Mucosa of gallbladder (tissue), 1 donor: ENCODE measurements around the gene ABCG4. TPM values are rescaled to one million over a fixed set of nuclear protein-coding genes. Genes with fewer than 3 reads are reported as not detected.
"Not testable (repeated sequence)": the region's sequence is repeated elsewhere in the genome, so short reads cannot be mapped to it uniquely, and the experiment has no call there.

ENCODE experiments used
- DNase-seq: peaks from one replicate; pipeline ENCODE4 v3.0.0-alpha.2; 2020; ENCODE audit warnings: low spot score
- total RNA-seq: library from RNA; stranded (reverse); gene quantifications from one replicate; pipeline ENCODE4 v1.2.1, GENCODE V29; 2021
- donor health status: DM: no; HTN: no; CAD: no.

The ABCG4 gene
- 0.17 TPM for total RNA-seq

DNA sequence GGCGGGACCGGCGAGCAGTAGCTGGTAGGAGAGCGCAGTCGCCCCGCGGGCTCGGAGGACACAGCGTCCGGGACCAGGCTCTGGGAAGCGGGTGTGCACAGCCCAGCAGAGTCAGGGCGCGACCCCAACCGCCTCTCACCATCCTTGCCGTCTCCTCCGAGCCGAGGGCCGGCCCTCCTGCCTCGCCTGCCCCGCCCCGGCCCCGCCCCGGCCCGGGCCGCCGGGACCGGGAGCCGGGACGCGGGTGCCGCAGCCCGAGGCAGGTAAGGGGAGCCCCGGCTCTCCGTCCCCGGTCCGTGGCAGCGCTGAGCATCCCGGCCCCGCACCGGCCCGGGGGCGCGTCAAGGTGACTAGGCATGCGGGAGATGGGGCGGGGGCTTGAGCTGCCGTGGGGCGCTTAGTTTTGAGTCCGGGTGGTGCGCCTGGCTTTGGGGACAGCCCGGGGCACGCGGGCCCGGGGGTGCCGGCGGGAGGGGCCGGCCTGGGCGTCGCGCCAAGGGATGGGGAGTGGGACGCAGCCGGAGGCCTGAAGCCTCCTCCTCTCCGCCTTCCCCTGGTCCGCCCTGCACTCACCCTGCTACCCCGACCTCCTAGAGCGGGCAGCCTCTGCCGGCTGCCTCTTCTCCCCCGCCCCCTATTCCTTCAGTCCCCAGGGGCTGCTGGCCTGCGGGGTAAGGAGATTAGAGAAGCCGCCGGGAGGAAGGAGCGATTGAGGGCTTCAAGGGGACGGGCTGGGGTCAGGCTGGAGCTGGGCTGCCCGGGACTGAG is at the start of gene ABCG4:
TSS of gene ABCG4 (plus strand) at position 35 of the 768 bp plus-strand sequence. CDS start 914 bp downstream, outside the sequence.
- DNase-seq, result no peak

DNA sequence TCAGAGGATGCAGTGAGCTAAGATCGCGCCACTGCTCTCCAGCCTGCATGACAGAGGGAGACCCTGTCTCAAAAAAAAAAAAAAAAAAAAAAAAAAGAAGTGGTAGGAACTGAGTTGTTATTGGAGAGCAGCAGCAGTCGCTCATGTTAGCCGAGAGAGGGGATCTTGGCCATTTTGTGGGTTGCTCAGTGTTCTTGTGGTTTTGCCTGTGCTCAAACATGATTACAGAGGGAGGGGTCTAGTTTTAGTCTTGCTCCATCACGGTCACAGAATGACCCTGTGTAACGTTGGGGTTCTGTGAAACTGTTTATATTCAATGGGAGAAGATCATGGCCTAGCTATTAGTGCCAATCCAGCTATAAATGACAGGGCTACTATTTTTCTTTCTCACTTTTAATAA is 49.1 kb upstream of the ABCG4 start:
- no peak for DNase-seq

DNA sequence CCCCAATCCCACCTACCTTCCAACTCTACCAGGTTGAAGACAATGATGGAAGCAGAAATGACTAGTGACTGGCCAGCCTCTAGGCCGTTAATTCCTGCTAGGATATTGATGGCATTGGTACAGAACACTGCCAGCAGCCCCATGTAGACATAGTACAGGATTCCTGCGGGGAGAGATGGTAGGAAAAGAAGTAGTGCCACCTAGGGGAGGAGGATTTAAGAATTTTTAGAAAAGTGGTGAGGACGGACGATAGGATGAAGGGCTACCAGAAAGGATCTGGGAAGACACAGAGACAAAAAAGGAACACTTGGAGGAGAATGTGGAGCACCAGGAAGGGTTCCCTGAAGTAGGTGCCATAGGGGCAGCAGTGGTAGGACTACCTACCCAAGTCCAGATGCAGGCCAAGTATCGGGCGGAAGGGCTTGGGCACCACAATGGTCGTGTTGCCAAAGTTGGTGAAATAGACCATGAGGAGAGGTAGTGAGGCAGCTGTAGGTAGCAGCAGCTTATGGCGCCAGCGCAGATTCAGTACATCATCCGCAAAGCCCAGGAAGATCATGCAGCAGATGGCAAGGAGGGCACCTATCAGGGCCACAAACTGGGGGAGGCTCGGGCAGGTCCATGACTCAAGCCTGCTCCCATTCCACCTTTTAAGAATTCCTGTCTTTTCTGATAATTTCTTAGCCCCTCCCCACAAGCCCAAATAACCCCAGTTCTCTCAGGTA is 48.4 kb upstream of the ABCG4 start:
- DNase-seq, result no peak

DNA sequence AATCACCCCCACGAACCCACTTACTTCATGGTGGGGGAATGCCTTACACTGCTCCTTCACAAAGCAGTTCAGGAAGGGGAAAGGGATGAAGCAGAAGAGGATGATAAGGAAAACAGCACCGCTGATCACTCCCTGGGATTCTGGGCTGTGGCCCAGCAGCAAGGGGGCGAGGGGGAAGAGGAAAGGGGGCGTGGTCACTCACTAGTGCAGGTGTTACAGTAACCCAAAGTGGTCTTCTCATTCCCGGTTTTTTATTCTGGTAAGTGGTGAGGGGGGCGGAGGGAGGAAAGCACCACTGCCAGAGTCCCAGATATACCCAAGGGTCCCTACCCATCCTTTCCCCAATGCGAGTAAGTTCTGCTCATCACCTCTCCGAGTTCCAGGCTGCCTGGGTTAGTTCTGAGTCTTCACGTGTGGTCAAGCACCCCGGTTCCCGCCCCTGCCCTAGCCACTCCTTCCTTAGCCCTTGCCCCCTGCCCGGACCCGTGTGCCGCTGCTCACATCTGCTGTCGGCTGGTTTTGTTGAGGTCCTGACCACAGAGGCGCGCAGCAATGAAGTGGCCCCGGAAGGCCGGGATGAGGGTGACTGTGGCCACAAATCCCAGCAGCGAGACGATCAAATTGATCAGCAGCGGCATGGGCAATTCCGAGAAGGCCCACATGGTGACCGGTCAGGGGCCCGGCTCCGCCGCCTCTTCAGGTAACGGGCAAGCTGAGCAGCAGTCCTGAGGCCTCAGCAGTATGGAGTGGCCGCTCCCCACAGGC is 47.7 kb upstream of the ABCG4 start:
- no peak for DNase-seq

DNA sequence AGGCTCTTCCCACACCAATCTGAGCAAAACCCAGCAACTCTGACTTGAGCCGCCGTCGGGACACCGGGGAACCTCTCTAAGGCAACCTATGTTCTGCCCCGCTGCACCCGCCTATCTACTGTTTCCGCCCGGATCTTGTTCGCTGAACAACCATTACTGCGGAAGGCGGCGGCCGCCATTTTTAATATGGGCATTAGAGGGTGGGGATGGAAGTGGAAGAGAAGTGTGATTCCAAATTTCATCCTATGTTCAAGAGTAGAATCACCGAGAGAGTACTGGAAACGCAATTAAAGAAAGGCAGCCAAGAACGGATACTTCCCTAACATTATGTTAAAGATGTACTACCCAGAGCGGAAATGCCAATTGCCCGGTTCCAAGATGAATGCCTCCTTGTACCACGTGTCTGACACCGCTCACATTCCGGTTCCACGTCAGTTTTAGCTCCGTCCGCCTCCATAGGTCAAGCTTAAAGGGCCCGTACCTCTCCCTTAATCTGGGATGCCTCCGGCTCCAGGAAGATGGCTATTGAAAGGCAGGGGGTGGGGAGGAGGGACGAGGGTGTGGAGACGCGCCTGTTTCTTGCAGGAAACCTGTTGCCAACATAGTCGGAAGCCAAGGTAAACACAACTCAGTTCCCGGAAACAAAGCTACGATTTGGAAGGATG is 47.0 kb upstream of the ABCG4 start, which contains the start of gene DPAGT1:
TSS of gene DPAGT1 (minus strand) at position 95 of the 665 bp plus-strand sequence. CDS start 198 bp downstream, outside the sequence.
- peak; percentile 94 for DNase-seq

DNA sequence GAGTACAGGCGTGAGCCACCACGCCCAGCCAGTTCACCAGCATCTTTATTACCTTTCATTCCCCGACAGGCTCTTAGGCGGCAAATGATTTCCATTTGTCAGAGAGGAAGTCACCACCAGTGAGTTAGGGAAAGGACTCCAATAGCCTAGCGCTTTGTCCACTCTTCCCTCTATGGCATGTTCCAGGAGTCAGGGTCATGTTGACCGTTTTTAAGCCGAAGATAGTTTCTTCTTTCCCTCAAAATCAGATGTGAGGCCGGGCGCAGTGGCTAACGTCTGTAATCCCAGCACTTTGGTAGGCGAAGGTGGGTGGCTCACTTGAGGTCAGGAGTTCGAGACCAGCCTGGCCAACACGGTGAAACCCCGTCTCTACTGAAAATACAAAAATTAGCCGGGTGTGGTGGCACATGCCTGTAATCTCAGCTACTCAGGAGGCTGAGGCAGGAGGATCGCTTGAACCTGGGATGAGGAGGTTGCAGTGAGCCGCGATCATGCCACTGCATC is 45.6 kb upstream of the ABCG4 start:
- DNase-seq, result not testable (repeated sequence)

DNA sequence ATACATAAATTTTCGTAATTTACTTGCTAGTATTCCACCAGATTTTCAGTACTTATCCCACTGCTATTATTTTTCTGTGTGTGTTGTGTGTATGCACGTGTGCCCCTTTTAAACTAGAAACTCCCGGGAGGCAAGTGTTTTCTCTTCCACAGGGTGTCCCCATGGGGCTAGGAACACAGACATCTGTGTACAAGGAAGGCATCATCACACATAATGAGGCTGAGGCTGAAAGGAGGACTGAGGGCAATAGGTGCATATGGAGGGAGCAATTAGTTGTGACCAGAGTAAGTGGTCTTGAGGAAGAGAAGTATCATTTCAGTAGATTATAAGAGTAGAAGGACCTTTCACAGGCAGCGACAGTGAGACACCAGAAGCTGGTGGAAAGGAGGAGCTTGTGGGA is 45.1 kb upstream of the ABCG4 start:
- no peak for DNase-seq

DNA sequence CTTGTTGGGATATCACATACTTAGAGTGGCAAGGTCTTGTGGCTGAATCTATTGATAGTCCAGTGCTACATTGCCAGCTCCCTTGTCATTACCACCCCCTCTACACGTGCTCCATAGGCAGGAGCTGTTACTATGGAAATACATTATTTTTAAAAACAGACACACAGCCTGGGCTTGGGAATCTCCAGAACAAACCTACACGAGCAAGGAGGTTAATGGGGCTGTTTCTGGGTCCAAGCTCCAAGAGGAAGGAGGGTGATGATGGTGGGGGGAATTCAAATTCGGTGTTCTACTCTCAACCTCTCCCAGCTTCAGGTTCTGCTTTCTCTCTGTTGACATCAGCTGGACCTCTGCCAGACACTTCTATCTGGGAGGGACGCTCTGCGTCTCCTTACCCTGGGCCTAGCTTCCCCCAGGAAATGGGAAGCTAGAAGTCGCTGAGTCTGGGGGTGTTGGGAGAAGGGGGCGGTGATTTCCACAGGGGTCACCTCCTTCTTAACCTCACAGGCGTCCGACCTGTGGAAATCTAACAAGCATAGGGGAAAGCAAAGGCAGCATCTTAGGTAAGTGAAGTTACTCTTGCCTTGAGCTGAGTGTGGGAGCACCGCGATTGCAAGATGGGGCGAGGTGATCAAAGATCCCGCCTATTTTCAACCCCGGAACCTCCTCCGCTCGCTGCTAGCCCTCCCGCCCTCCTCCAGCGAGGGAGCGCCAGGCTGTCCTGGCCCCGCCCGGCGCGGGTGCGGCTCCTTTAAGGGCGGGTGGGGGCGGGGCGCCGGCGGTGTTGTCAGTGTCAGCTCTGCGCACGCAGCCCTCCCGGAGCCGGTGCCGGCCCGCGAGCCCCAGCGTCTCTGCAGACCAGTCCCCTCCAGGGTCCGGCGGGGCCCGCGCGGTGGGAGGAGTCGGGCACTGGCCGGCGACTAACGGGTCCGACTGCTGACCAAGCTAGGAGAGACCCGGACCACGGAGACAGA is 42.0 kb upstream of the ABCG4 start, which contains the start of gene C2CD2L:
TSS of gene C2CD2L (plus strand) at position 781 of the 974 bp plus-strand sequence. CDS start 398 bp downstream, outside the sequence.
- DNase-seq, result peak; percentile 87

DNA sequence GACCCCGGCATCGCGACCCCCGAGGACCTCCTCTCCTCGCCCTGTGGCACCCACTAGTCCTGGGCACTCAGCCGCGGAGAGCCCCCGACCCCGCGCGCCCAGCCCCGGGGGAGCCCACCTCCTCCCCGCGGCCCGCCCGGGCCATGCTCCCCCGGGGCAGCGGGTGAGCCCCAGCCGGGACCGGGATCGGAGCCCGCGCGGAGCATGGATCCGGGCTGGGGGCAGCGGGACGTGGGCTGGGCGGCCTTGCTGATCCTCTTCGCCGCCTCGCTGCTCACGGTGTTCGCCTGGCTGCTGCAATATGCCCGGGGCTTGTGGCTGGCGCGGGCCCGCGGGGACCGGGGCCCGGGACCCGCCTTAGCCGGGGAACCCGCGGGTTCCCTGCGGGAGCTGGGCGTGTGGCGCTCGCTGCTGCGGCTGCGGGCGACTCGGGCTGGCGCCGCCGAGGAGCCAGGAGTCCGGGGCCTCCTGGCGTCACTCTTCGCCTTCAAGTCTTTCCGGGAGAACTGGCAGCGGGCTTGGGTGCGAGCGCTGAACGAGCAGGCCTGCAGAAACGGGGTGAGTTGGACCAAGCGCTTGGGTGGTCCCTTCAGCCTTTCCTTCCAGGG is 41.2 kb upstream of the ABCG4 start:
- DNase-seq, result no peak

DNA sequence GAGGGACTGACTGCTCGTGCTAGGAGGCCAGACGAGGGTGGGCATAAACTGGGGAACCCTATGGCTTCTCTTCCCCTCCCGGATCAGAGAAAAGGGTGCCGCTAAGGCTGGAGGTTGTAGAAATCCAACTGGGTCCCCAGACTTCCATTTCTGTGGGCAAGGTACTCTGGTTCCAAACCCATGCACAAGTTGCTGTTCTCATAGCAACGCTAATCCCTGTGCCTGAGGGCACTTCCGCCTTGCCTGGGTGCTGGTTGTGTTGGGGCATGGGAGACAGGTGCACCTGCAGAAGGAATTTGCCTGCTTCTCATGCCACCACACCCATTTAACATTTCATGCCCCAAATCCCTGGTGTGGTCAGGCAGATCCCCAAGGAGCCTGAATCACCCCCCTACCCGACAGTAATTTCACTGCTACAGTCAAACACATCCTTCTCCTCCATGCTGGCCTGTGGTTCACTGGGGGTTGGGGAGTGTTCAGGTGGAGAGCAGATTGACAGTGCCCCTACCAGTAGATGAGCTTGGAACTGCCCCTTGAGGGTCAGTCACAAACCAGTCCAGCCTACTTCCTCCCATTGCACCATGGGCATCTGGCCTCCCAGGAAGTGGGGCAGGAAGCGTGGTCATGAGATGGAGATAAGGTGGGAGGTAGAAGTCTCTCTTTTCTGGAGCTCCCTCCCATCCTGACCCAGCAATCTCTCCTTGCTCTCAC is 40.6 kb upstream of the ABCG4 start:
- no peak for DNase-seq

DNA sequence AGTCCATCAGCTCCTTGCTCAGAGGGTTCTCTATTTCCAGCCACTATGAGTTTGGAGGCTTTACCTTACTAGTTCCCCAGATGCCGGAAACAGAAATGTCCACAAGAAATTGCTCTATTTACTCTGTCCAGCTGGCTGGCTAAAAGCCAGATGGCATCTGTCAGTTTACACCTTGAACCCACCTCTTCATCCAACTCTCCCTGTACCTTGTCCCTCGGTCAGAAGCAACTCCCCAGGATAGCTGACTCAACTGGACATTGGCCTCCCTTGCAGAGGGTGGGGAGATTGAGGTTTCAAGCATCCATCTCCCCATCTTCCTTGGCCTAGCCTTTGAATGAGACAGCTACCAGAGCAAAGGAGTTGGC is 40.0 kb upstream of the ABCG4 start:
- DNase-seq, result no peak

DNA sequence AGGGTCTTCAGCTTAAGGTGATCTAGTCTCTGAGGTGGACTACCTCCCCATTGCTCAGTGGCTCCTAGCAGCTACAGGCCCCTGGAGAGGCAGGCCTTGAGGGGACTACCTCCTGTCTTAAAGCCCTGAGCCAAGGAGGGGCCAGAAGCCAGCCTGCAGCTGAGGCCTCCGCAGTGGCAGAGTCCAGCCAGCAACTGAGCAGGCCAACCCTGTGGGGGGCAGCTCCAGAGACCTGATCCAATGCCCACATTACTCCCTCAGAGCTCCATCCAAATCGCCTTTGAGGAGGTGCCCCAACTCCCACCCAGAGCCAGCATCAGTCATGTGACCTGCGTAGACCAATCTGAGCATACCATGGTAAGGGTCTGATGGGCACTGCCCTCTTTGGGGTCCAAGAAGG is 39.0 kb upstream of the ABCG4 start:
- DNase-seq, result no peak

DNA sequence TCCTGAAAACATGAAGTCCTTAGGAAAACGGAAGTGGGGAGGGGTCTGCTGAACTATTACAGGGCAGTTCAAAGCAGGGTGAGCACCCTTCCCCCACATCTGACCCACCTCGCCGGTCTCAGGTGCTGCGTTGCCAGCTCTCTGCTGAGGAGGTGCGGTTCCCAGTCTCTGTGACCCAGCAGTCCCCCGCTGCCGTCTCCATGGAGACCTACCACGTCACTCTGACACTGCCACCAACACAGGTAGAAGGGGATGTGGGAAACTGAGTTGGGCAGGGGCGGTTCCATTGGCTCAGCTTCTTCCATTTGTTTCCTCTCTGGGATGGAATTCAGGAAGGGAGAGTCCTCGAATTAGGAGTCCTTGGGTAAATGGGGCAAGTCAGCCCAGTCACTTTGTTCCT is 38.4 kb upstream of the ABCG4 start:
- DNase-seq, result no peak

DNA sequence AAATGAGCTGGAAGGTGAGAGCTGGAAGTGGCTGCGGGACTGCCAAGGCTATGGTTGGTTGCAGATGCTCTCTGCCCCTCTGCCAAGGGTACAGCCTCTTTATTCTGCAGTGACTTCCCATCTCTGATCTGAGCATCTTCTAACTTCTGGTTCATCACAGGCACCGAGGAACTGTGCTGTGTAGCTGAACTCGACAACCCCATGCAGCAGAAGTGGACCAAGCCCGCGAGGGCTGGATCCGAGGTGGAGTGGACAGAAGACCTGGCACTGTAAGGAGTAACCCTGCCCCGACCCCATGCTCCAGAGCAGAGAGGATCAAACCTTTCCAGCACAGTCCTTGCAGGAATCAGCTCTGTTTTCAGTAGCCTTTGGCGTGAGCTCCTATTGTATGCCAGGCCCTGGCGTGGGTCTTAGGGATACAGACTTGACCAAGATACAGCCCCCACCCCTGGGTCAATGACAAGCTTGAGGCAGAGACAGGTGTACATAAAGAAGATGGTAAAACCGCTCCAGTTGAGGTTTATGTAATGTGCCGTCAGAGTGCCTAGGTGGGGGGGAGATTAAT is 37.4 kb upstream of the ABCG4 start:
- no peak for DNase-seq

DNA sequence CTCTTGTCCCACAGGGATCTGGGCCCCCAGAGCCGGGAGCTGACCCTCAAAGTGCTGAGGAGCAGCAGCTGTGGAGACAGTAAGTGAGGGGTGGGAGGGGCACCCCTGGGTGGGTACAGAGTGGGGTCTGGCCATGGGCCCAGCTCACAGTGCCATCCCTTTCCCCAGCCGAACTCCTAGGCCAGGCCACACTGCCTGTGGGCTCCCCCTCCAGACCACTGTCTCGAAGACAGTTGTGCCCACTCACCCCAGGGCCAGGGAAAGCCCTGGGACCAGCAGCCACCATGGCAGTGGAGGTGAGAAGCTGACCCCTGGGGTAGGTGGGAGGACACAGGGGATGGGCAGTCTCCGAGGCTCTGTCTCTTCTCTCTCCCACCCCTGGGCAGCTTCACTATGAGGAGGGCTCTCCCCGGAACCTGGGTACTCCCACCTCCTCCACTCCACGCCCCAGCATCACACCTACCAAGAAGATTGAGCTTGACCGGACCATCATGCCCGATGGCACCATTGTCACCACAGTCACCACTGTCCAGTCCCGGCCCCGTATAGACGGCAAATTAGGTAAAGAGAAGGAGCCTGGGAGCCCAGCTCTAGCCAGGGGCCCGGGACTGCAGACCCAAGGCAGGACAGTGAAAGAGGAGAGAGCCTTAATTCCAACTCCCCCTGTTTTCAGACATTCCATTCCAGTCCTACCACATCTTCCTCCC is 36.4 kb upstream of the ABCG4 start:
- DNase-seq, result no peak

DNA sequence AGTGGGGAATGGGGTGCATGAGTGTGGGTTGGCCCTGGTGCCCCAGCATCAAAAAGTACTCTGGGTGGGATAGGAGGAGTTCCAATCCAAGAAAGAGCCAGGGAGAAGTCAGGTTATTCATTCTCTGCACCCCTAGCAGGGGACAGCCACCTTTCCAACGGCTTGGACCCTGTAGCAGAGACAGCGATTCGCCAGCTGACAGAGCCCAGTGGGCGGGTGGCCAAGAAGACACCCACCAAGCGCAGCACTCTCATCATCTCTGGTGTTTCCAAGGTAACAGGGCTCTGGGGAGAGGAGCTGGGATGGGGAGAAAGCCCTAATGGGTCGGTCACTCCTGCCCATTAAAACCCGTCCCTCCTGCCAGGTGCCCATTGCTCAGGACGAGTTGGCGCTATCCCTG is 35.1 kb upstream of the ABCG4 start:
- no peak for DNase-seq

DNA sequence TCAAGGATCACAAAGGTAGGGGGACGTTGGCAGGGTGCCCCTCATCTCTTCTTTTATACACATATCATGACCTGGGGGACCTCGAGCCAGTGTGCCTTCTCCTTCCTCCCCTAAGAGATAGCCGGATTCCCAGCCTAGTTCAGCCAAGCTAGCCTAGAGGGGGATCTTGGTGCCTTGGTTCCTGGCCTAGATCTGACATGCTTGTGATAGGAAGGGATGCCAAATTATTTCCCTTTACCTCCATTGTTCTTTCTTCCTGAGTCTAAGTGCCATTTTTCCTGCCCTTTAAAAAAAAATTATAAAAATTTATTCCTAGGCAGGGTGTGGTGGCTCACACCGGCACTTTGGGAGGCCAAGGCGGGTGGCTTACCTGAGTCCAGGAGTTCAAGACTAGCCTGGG is 34.5 kb upstream of the ABCG4 start:
- DNase-seq, result no peak
